Astrocyte (in vitro differentiated cells and primary cell): ENCODE data around the gene E4F1. TPM values are rescaled to one million over a fixed set of nuclear protein-coding genes. Genes with fewer than 3 reads are reported as not detected.

ENCODE experiments used
- DNase-seq: peaks from one replicate; pipeline ENCODE4 v3.0.0-alpha.2; 2010; ENCODE audit warnings: low read depth
- FAIRE-seq: peaks from 2 replicates; lab custom pipeline; 2011; peaks lifted over from hg19 to GRCh38; lab: Jason Lieb, UNC
- H2AFZ ChIP-seq: 2 replicates; pipeline ENCODE4 v1.6.0; 2012; ENCODE audit warnings: low read depth, low read length, inconsistent platforms
- H3K27ac ChIP-seq: 2 replicates; pipeline ENCODE4 v1.5.1; 2011; ENCODE audit warnings: low read depth, low read length, inconsistent platforms
- H3K27me3 ChIP-seq: 2 replicates; pipeline ENCODE4 v1.6.0; 2011; ENCODE audit warnings: low read length, inconsistent platforms; ENCODE audit not compliant: insufficient read depth
- H3K36me3 ChIP-seq: 2 replicates; pipeline ENCODE4 v1.5.1; 2011; ENCODE audit warnings: low read length, inconsistent platforms; ENCODE audit not compliant: insufficient read depth
- H3K4me1 ChIP-seq: 2 replicates; pipeline ENCODE4 v1.5.1; 2011; ENCODE audit warnings: low read length, inconsistent platforms; ENCODE audit not compliant: insufficient read depth
- H3K4me2 ChIP-seq: 2 replicates; pipeline ENCODE4 v1.6.0; 2012; ENCODE audit warnings: low read length, inconsistent platforms
- H3K4me3 ChIP-seq: 2 replicates; pipeline ENCODE4 v1.5.1; 2011; ENCODE audit warnings: low read depth, mild to moderate bottlenecking, low read length, inconsistent platforms; ENCODE audit not compliant: insufficient read depth
- H3K79me2 ChIP-seq: 2 replicates; pipeline ENCODE4 v1.6.0; 2012; ENCODE audit warnings: mild to moderate bottlenecking, low read length, inconsistent platforms; ENCODE audit not compliant: insufficient read depth
- H3K9ac ChIP-seq: 2 replicates; pipeline ENCODE4 v1.6.0; 2012; ENCODE audit warnings: mild to moderate bottlenecking, low read length, inconsistent platforms
- H3K9me3 ChIP-seq: 2 replicates; pipeline ENCODE4 v1.5.1; 2012; ENCODE audit warnings: low read depth, mild to moderate bottlenecking, low read length, inconsistent platforms; ENCODE audit not compliant: insufficient read depth
- H4K20me1 ChIP-seq: 2 replicates; pipeline ENCODE4 v1.6.0; 2012; ENCODE audit warnings: low read length, inconsistent platforms; ENCODE audit not compliant: insufficient read depth
- H3K27ac Mint-ChIP-seq: one replicate; pipeline ENCODE4 v1.8.0; 2021; ENCODE audit warnings: mild to moderate bottlenecking, mixed read lengths; ENCODE audit not compliant: unreplicated experiment
- H3K27me3 Mint-ChIP-seq: one replicate; pipeline ENCODE4 v1.8.0; 2021; ENCODE audit warnings: low read depth, mixed read lengths; ENCODE audit not compliant: unreplicated experiment
- H3K36me3 Mint-ChIP-seq: one replicate; pipeline ENCODE4 v1.8.0; 2021; ENCODE audit warnings: low read depth, mixed read lengths; ENCODE audit not compliant: unreplicated experiment
- H3K4me1 Mint-ChIP-seq: one replicate; pipeline ENCODE4 v1.8.0; 2021; ENCODE audit warnings: low read depth, mixed read lengths; ENCODE audit not compliant: unreplicated experiment
- H3K4me3 Mint-ChIP-seq: one replicate; pipeline ENCODE4 v1.8.0; 2021; ENCODE audit warnings: mild to moderate bottlenecking, moderate library complexity, mixed read lengths; ENCODE audit not compliant: unreplicated experiment
- H3K9me3 Mint-ChIP-seq: one replicate; pipeline ENCODE4 v1.8.0; 2021; ENCODE audit warnings: mild to moderate bottlenecking, mixed read lengths; ENCODE audit not compliant: unreplicated experiment
- CTCF ChIP-seq: IDR thresholded peaks from 2 replicates; pipeline ENCODE4 v1.5.1; 2011; ENCODE audit warnings: low read depth, mild to moderate bottlenecking, inconsistent platforms, low read length, moderate library complexity; ENCODE audit not compliant: insufficient read depth
- EZH2 ChIP-seq: IDR thresholded peaks from 2 replicates; pipeline ENCODE4 v1.6.1; 2012; ENCODE audit warnings: mild to moderate bottlenecking, low read length, inconsistent platforms; ENCODE audit not compliant: insufficient read depth
- total RNA-seq: library from RNA; stranded (reverse); gene quantifications from 2 replicates; pipeline ENCODE4 v1.2.1, GENCODE V29; 2021

Gene E4F1
- total RNA-seq, 1 donor from 2014 or later = 22.8 TPM

GRCh38 chr16:2231016-2231931 is 7.9 kb downstream of the E4F1 start:
- H4K20me1 ChIP-seq = peaks cover 62% of the 10 kb centered on the region
- H3K4me1 Mint-ChIP-seq = peaks cover 2% of the 10 kb centered on the region
- no peaks in the 10 kb centered on the region for H3K9me3 Mint-ChIP-seq
- no peaks in the 10 kb centered on the region for H3K27me3 Mint-ChIP-seq
- no peaks in the 10 kb centered on the region for H3K9me3 ChIP-seq
- no peak overlapping the region for H3K4me3 Mint-ChIP-seq
- H3K4me3 ChIP-seq = no peak overlapping the region
- no peak overlapping the region for H3K27ac Mint-ChIP-seq
- DNase-seq (no peak), FAIRE-seq (no peak)
- peaks cover 25% of the 10 kb centered on the region for H3K79me2 ChIP-seq
- H3K27me3 ChIP-seq = no peaks in the 10 kb centered on the region
- no peak overlapping the region for H3K27ac ChIP-seq
- TF ChIP-seq EZH2 (no peak), CTCF (no peak)
- H3K4me2 ChIP-seq = no peak overlapping the region
- peaks cover 5% of the 10 kb centered on the region for H3K4me1 ChIP-seq
- peaks cover 4% of the 10 kb centered on the region for H3K36me3 ChIP-seq
- H3K36me3 Mint-ChIP-seq = peaks cover 4% of the 10 kb centered on the region
- H2AFZ ChIP-seq = no peak overlapping the region
- no peak overlapping the region for H3K9ac ChIP-seq

DNA sequence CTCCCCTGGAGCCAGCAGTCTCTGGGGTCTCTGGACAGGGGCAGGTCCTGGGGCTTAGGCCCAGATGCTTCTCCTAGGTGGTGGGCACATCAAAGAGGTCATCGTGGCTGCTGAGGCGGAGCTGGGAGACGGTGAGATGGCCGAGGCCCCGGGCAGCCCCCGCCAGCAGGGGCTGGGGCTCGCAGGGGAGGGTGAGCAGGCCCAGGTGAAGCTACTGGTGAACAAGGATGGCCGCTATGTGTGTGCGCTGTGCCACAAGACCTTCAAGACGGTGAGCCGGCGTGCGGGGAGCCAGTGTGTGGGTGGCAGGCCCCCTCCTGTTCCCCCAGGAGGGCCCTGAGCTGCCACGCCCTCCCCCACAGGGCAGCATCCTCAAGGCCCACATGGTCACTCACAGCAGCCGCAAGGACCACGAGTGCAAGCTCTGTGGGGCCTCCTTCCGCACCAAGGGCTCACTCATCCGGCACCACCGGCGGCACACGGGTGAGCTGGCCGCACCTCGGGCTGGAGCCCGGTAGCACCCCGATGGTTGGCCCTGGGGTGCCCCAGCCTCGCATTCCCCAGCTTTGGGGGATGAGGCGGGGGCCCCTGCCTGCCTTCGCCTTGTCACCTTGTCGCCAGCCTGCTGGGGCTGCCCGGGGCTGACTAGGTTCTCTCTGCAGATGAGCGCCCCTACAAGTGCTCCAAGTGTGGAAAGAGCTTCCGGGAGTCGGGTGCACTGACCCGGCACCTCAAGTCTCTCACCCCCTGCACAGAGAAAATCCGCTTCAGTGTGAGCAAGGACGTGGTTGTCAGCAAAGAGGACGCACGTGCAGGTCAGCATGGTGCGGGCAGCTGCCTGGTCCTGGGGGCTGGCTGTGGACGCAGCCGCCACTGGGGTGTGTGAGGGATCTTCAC is 9.0 kb downstream of the E4F1 start:
- peaks cover 4% of the 10 kb centered on the region for H3K36me3 ChIP-seq
- FAIRE-seq (no peak), DNase-seq (no peak)
- peaks cover 10% of the 10 kb centered on the region for H3K4me1 ChIP-seq
- Mint-ChIP-seq H3K27ac (no peak overlapping the region), H3K4me1 (no peaks in the 10 kb centered on the region), H3K36me3 (peaks cover 2% of the 10 kb centered on the region), H3K4me3 (no peak overlapping the region), H3K9me3 (no peaks in the 10 kb centered on the region), H3K27me3 (no peaks in the 10 kb centered on the region)
- no peak overlapping the region for H3K9ac ChIP-seq
- H3K27me3 ChIP-seq = no peaks in the 10 kb centered on the region
- peaks cover 56% of the 10 kb centered on the region for H4K20me1 ChIP-seq
- no peaks in the 10 kb centered on the region for H3K9me3 ChIP-seq
- TF ChIP-seq CTCF (no peak), EZH2 (no peak)
- H3K79me2 ChIP-seq = peaks cover 15% of the 10 kb centered on the region
- H2AFZ ChIP-seq = no peak overlapping the region
- H3K27ac ChIP-seq = no peak overlapping the region
- no peak overlapping the region for H3K4me3 ChIP-seq
- no peak overlapping the region for H3K4me2 ChIP-seq
